Suprapubic skin (tissue), 4 donors: Measurements from ENCODE around the gene HEATR9. TPM values are rescaled to one million over a fixed set of nuclear protein-coding genes. Genes with fewer than 3 reads are reported as not detected.

ENCODE experiments used
- DNase-seq, 2 donors: peaks; one replicate each; pipeline ENCODE4 v3.0.0-alpha.2; 2019; ENCODE audit warnings: low spot score in 2 of 2
- H3K27ac ChIP-seq: fragments of 200-600 bp; sonication (generic); one replicate; pipeline ENCODE4 v1.5.1; 2019
- H3K27me3 ChIP-seq: fragments of 200-600 bp; sonication (generic); one replicate; pipeline ENCODE4 v1.5.1; 2019
- H3K36me3 ChIP-seq: fragments of 200-600 bp; sonication (generic); one replicate; pipeline ENCODE4 v1.5.1; 2019
- H3K4me1 ChIP-seq: fragments of 200-600 bp; sonication (generic); one replicate; pipeline ENCODE4 v1.5.1; 2019
- H3K4me3 ChIP-seq: fragments of 200-600 bp; sonication (generic); one replicate; pipeline ENCODE4 v1.5.1; 2019; ENCODE audit warnings: mild to moderate bottlenecking
- H3K9me3 ChIP-seq: fragments of 200-600 bp; sonication (generic); one replicate; pipeline ENCODE4 v1.5.1; 2019
- CTCF ChIP-seq, 2 donors: fragments of 200-600 bp in 1 of 2; fragments of 450-650 bp in 1 of 2; sonication (generic) in 1 of 2; IDR thresholded peaks; one replicate each; pipeline ENCODE4 v1.5.1; 2016 to 2019; ENCODE audit warnings: antibody characterized with exemption in 2 of 2, mild to moderate bottlenecking in 1 of 2, moderate library complexity in 1 of 2
- EP300 ChIP-seq: sonication (generic); formaldehyde crosslinking; IDR thresholded peaks from one replicate; pipeline ENCODE4 v1.6.1; 2017; ENCODE audit warnings: antibody characterized with exemption
- POLR2A ChIP-seq, 2 donors: fragments of 450-650 bp; IDR thresholded peaks; one replicate each; pipeline ENCODE4 v1.6.1; 2017; ENCODE audit warnings: antibody characterized with exemption in 2 of 2, mild to moderate bottlenecking in 2 of 2, moderate library complexity in 2 of 2
- POLR2AphosphoS5 ChIP-seq, 3 donors: sonication (generic); formaldehyde crosslinking; IDR thresholded peaks; one replicate each; pipeline ENCODE4 v1.6.1; 2017; ENCODE audit warnings: antibody characterized with exemption in 3 of 3
- WGBS: methylation state at CpG from one replicate; pipeline ENCODE4 v1.1.5; 2018; 5-methylcytosine and 5-hydroxymethylcytosine counted together
- total RNA-seq, 4 donors: library from RNA; depleted of rRNA; stranded (reverse); fragments of >200 nt; gene quantifications; one replicate each; pipeline ENCODE4 v1.1.0, GENCODE V29; 2016

The HEATR9 gene
- total RNA-seq, 4 donors from 2014 or later, result not detected

- Histone ChIP-seq H3K27me3 (no peaks in the 10 kb centered on the region), H3K4me1 (no peaks in the 10 kb centered on the region), H3K36me3 (no peaks in the 10 kb centered on the region), H3K27ac (no peak overlapping the region), H3K9me3 (no peaks in the 10 kb centered on the region), H3K4me3 (no peak overlapping the region)
- no peak for DNase-seq
- WGBS, result 100% methylated on average over 1 of the region's 1 CpG
- TF ChIP-seq POLR2A (IDR thresholded peaks at IDR 0.05) (no peak), CTCF (IDR thresholded peaks at IDR 0.05) (no peak), POLR2AphosphoS5 (IDR thresholded peaks at IDR 0.05) (no peak), EP300 (no peak)
These were observed 2.2 kb downstream of the HEATR9 start for GRCh38 chr17:35866341-35866950.

DNA sequence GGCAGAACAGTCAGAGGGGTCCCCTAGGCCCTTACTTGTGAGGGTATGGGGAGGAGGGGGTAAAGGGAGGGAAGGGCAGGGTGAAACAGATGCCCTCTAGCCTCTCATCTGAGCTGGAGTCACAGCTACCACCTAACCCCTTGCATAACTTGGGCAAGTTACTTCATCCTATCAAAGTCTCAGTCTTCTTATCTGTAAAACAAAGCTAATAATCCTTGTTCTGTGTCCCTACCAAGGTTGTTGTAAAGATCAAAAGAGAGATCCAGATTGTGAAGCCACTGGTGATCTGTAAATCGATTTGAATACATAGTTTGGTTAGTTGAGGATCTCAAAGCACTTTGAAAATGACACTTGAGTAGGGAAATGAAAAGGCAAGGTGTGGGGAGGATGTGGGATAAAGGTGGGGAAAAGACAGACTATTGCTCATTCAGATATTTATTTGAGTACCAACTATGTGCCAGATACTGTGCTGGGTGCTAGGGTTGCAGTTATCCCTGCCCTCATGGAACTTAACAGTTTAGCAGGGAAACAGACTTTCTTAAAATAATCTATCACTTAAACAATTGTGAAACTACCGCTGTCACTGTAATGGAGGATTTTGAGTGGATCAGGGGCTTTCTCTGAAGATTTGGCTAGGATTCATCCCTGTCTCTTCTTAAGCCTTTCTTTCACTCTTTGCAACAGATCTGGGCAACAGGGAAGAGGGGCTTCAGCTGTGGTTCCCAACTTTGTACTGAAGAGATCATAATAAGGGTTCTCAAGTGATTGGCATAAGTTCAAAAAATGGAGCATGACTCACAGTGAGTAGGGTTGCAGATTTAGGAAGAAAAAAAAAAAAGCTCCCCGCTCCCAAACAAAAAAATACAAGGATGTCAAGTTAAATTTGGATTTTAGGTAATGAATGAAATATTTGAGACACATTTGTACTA, 3.0 kb downstream of the HEATR9 start:
- 83% methylated on average over 3 of the region's 3 CpGs for WGBS
- Histone ChIP-seq H3K9me3 (no peaks in the 10 kb centered on the region), H3K27me3 (no peaks in the 10 kb centered on the region), H3K27ac (no peak overlapping the region), H3K36me3 (no peaks in the 10 kb centered on the region), H3K4me3 (no peak overlapping the region), H3K4me1 (no peaks in the 10 kb centered on the region)
- no peak for DNase-seq
- no peak for TF ChIP-seq CTCF (IDR thresholded peaks at IDR 0.05)
- no peak for TF ChIP-seq EP300
- TF ChIP-seq POLR2A (IDR thresholded peaks at IDR 0.05), result no peak
- no peak for TF ChIP-seq POLR2AphosphoS5 (IDR thresholded peaks at IDR 0.05)

- Histone ChIP-seq H3K9me3 (no peaks in the 10 kb centered on the region), H3K4me3 (no peak overlapping the region), H3K27me3 (no peaks in the 10 kb centered on the region), H3K27ac (no peak overlapping the region), H3K4me1 (no peaks in the 10 kb centered on the region), H3K36me3 (no peaks in the 10 kb centered on the region)
- DNase-seq, result no peak
- TF ChIP-seq POLR2A (IDR thresholded peaks at IDR 0.05), result no peak
- TF ChIP-seq POLR2AphosphoS5 (IDR thresholded peaks at IDR 0.05), result no peak
- TF ChIP-seq EP300, result no peak
- TF ChIP-seq CTCF (IDR thresholded peaks at IDR 0.05), result no peak
- WGBS, result 82% methylated on average over 7 of the region's 7 CpGs
These were observed 3.8 kb downstream of the HEATR9 start for GRCh38 chr17:35864853-35865252.

DNA sequence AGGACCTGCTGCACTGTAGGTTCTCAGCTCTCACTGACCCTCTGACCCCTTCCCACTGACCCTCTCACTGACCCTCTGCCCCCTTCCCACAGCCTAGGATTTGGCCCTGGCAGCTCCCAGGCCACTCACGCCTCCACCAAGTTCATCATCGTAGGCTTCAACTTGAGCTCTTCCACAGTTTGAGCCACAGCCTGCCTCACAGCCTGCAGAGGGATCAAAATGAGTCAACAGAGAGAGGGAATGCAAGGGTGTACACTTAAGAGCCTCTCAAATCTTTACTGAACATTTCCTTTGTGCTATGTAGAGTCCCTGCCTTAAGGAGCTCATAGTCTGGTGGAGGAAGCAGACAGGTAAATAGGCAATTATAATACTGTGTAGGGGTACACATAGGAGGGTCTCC, 12.1 kb downstream of the HEATR9 start:
- DNase-seq, result no peak
- TF ChIP-seq CTCF (IDR thresholded peaks at IDR 0.05) (no peak), POLR2A (IDR thresholded peaks at IDR 0.05) (no peak), POLR2AphosphoS5 (IDR thresholded peaks at IDR 0.05) (no peak), EP300 (no peak)
- Histone ChIP-seq H3K4me3 (no peak overlapping the region), H3K9me3 (no peaks in the 10 kb centered on the region), H3K36me3 (peaks cover 6% of the 10 kb centered on the region), H3K27me3 (no peaks in the 10 kb centered on the region), H3K27ac (no peak overlapping the region), H3K4me1 (no peaks in the 10 kb centered on the region)
- WGBS, result 96% methylated on average over 2 of the region's 2 CpGs

GRCh38 chr17:35855965-35856364, 12.7 kb downstream of the HEATR9 start:
- 82% methylated on average over 5 of the region's 5 CpGs for WGBS

More at GRCh38 chr17:35855965-35856364, 12.7 kb downstream of the HEATR9 start:
- Histone ChIP-seq H3K36me3 (peaks cover 6% of the 10 kb centered on the region), H3K27me3 (no peaks in the 10 kb centered on the region), H3K4me1 (no peaks in the 10 kb centered on the region), H3K4me3 (no peak overlapping the region), H3K27ac (no peak overlapping the region), H3K9me3 (no peaks in the 10 kb centered on the region)
- no peak for DNase-seq
- TF ChIP-seq EP300, result no peak
- no peak for TF ChIP-seq POLR2A (IDR thresholded peaks at IDR 0.05)
- TF ChIP-seq POLR2AphosphoS5 (IDR thresholded peaks at IDR 0.05), result no peak
- no peak for TF ChIP-seq CTCF (IDR thresholded peaks at IDR 0.05)
